HEK293 (cell line): ENCODE results near the gene TP73.

Source experiments
- CTCF ChIA-PET: fragments of 350-600 bp; formaldehyde crosslinking; extraction: SDS; loops from one replicate; lab custom pipeline; 2021; ENCODE audit warnings: antibody characterized with exemption; lab: Yijun Ruan, JAX
- POLR2A ChIA-PET: fragments of 300-600 bp; formaldehyde crosslinking; extraction: SDS; loops from one replicate; lab custom pipeline; 2020; ENCODE audit warnings: antibody characterized with exemption, inconsistent platforms; lab: Yijun Ruan, JAX
- H3K27ac ChIP-seq: fragments of 200-500 bp; sonication (Bioruptor generic); 2 replicates; pipeline ENCODE4 v1.5.1; 2014; ENCODE audit warnings: low read depth, low read length, control low read depth, inconsistent platforms; ENCODE audit errors: extremely low read depth
- H3K36me3 ChIP-seq, 2 experiments: fragments of 200-500 bp in 1 of 2; sonication (Bioruptor generic) in 1 of 2; 1 replicate in 1 of 2; 2 replicates in 1 of 2; pipeline ENCODE4 v1.5.1; 2014 to 2017; ENCODE audit warnings: inconsistent platforms in 2 of 2, low read length in 2 of 2; ENCODE audit not compliant: control insufficient read depth in 2 of 2, insufficient read depth in 1 of 2
- H3K4me1 ChIP-seq: fragments of 200-500 bp; sonication (Bioruptor generic); 2 replicates; pipeline ENCODE4 v1.5.1; 2014; ENCODE audit warnings: mild to moderate bottlenecking, low read length, inconsistent platforms; ENCODE audit not compliant: control insufficient read depth, insufficient read depth
- H3K4me3 ChIP-seq: 2 replicates; pipeline ENCODE4 v1.5.1; 2011; ENCODE audit warnings: low read depth, mild to moderate bottlenecking, control low read depth, low read length, moderate library complexity
- H3K9me3 ChIP-seq: fragments of 200-500 bp; sonication (Bioruptor generic); 2 replicates; pipeline ENCODE4 v1.5.1; 2014; ENCODE audit warnings: low read depth, low read length, inconsistent platforms; ENCODE audit not compliant: control insufficient read depth, insufficient read depth
- CTCF ChIP-seq: fragments of 450-650 bp; formaldehyde crosslinking; IDR thresholded peaks from 2 replicates; pipeline ENCODE4 v1.5.1; 2016; ENCODE audit warnings: missing biosample characterization, missing genetic modification characterization
- GLIS2 ChIP-seq: fragments of 450-650 bp; formaldehyde crosslinking; IDR thresholded peaks from 2 replicates; pipeline ENCODE4 v1.5.1; 2016; ENCODE audit warnings: missing biosample characterization, missing genetic modification characterization
- KLF8 ChIP-seq: fragments of 450-650 bp; formaldehyde crosslinking; IDR thresholded peaks from 2 replicates; pipeline ENCODE4 v1.5.1; 2016; ENCODE audit warnings: missing biosample characterization, missing genetic modification characterization
- SP3 ChIP-seq: fragments of 450-650 bp; formaldehyde crosslinking; IDR thresholded peaks from 2 replicates; pipeline ENCODE4 v1.5.1; 2016; ENCODE audit warnings: missing biosample characterization, missing genetic modification characterization
- ZBTB20 ChIP-seq: fragments of 450-650 bp; formaldehyde crosslinking; IDR thresholded peaks from 2 replicates; pipeline ENCODE4 v1.5.1; 2016; ENCODE audit warnings: missing biosample characterization, missing genetic modification characterization
- ZBTB6 ChIP-seq: fragments of 450-650 bp; formaldehyde crosslinking; IDR thresholded peaks from 2 replicates; pipeline ENCODE4 v1.5.1; 2017; ENCODE audit warnings: missing biosample characterization, missing genetic modification characterization
- ZEB2 ChIP-seq: fragments of 450-650 bp; formaldehyde crosslinking; IDR thresholded peaks from 2 replicates; pipeline ENCODE4 v1.5.1; 2016; ENCODE audit warnings: missing biosample characterization, missing genetic modification characterization
- ZFP37 ChIP-seq: fragments of 450-650 bp; formaldehyde crosslinking; IDR thresholded peaks from 2 replicates; pipeline ENCODE4 v1.5.1; 2016; ENCODE audit warnings: missing biosample characterization, missing genetic modification characterization
- ZIC2 ChIP-seq: fragments of 450-650 bp; formaldehyde crosslinking; IDR thresholded peaks from 2 replicates; pipeline ENCODE4 v1.5.1; 2016; ENCODE audit warnings: missing biosample characterization, missing genetic modification characterization
- ZNF138 ChIP-seq: fragments of 450-650 bp; formaldehyde crosslinking; IDR thresholded peaks from 2 replicates; pipeline ENCODE4 v1.5.1; 2016; ENCODE audit warnings: missing biosample characterization, missing genetic modification characterization, borderline replicate concordance
- ZNF140 ChIP-seq: fragments of 450-650 bp; formaldehyde crosslinking; IDR thresholded peaks from 2 replicates; pipeline ENCODE4 v1.5.1; 2016; ENCODE audit warnings: missing biosample characterization, missing genetic modification characterization
- ZNF146 ChIP-seq: fragments of 450-650 bp; formaldehyde crosslinking; IDR thresholded peaks from 2 replicates; pipeline ENCODE4 v1.5.1; 2016; ENCODE audit warnings: missing biosample characterization, missing genetic modification characterization
- ZNF169 ChIP-seq: fragments of 450-650 bp; formaldehyde crosslinking; IDR thresholded peaks from 2 replicates; pipeline ENCODE4 v1.5.1; 2016; ENCODE audit warnings: missing biosample characterization, missing genetic modification characterization
- ZNF202 ChIP-seq: fragments of 450-650 bp; formaldehyde crosslinking; IDR thresholded peaks from 2 replicates; pipeline ENCODE4 v1.5.1; 2016; ENCODE audit warnings: missing biosample characterization, missing genetic modification characterization, borderline replicate concordance
- ZNF274 ChIP-seq, 2 experiments: fragments of 200-500 bp in 1 of 2; fragments of 450-650 bp in 1 of 2; sonication (Bioruptor generic) in 1 of 2; formaldehyde crosslinking in 1 of 2; IDR thresholded peaks; 2 replicates each; pipeline versions ENCODE4 v1.5.1 to v1.6.1; 2014 to 2016; ENCODE audit warnings: borderline replicate concordance in 1 of 2, inconsistent platforms in 1 of 2, low read length in 1 of 2, missing biosample characterization in 1 of 2, missing genetic modification characterization in 1 of 2
- ZNF292 ChIP-seq: fragments of 450-650 bp; formaldehyde crosslinking; IDR thresholded peaks from 2 replicates; pipeline ENCODE4 v1.5.1; 2016; ENCODE audit warnings: low read depth, missing biosample characterization, missing genetic modification characterization, borderline replicate concordance
- ZNF311 ChIP-seq: fragments of 450-650 bp; formaldehyde crosslinking; IDR thresholded peaks from 2 replicates; pipeline ENCODE4 v1.5.1; 2017; ENCODE audit warnings: missing biosample characterization, missing genetic modification characterization, borderline replicate concordance
- ZNF391 ChIP-seq: fragments of 450-650 bp; formaldehyde crosslinking; IDR thresholded peaks from 2 replicates; pipeline ENCODE4 v1.5.1; 2016; ENCODE audit warnings: low read depth, missing biosample characterization, missing genetic modification characterization, borderline replicate concordance
- ZNF416 ChIP-seq: fragments of 450-650 bp; formaldehyde crosslinking; IDR thresholded peaks from 2 replicates; pipeline ENCODE4 v1.5.1; 2016; ENCODE audit warnings: missing biosample characterization, missing genetic modification characterization
- ZNF449 ChIP-seq: fragments of 450-650 bp; formaldehyde crosslinking; IDR thresholded peaks from 2 replicates; pipeline ENCODE4 v1.5.1; 2017; ENCODE audit warnings: missing biosample characterization, mild to moderate bottlenecking, missing genetic modification characterization, moderate library complexity
- ZNF596 ChIP-seq: fragments of 450-650 bp; IDR thresholded peaks from 2 replicates; pipeline ENCODE4 v1.5.0; 2018; ENCODE audit warnings: missing biosample characterization, mild to moderate bottlenecking, missing genetic modification characterization, moderate library complexity
- ZNF600 ChIP-seq: fragments of 450-650 bp; formaldehyde crosslinking; IDR thresholded peaks from 2 replicates; pipeline ENCODE4 v1.5.1; 2016; ENCODE audit warnings: missing biosample characterization, missing genetic modification characterization
- ZNF610 ChIP-seq: fragments of 450-650 bp; formaldehyde crosslinking; IDR thresholded peaks from 2 replicates; pipeline ENCODE4 v1.5.1; 2016; ENCODE audit warnings: missing biosample characterization, missing genetic modification characterization, borderline replicate concordance
- ZNF654 ChIP-seq: fragments of 450-650 bp; formaldehyde crosslinking; IDR thresholded peaks from 2 replicates; pipeline ENCODE4 v1.5.1; 2016; ENCODE audit warnings: low read depth, missing biosample characterization, missing genetic modification characterization
- ZNF830 ChIP-seq: fragments of 450-650 bp; IDR thresholded peaks from 2 replicates; pipeline ENCODE4 v1.5.0; 2018; ENCODE audit warnings: missing biosample characterization, missing genetic modification characterization, low read depth, mild to moderate bottlenecking, moderate library complexity
- ZSCAN30 ChIP-seq: fragments of 450-650 bp; IDR thresholded peaks from 2 replicates; pipeline ENCODE4 v1.5.1; 2018; ENCODE audit warnings: missing biosample characterization, mild to moderate bottlenecking, missing genetic modification characterization, moderate library complexity
- ZSCAN4 ChIP-seq: fragments of 450-650 bp; formaldehyde crosslinking; IDR thresholded peaks from 2 replicates; pipeline ENCODE4 v1.5.1; 2017; ENCODE audit warnings: missing biosample characterization, missing genetic modification characterization
- ZXDB ChIP-seq: fragments of 450-650 bp; formaldehyde crosslinking; IDR thresholded peaks from 2 replicates; pipeline ENCODE4 v1.5.1; 2016; ENCODE audit warnings: missing biosample characterization, missing genetic modification characterization

Gene TP73

GRCh38 chr1:3703786-3704371, 51.6 kb downstream of the TP73 start:
- CTCF ChIA-PET: no interaction called here
- Histone ChIP-seq H3K4me1 (0 out of 2 replicates have a peak, but pooled peaks cover 2% of the 10 kb centered on the region), H3K9me3 (no peaks in the 10 kb centered on the region), H3K36me3 (peaks cover 0 to 20% of the 10 kb centered on the region in 2 experiments; a peak in 1 of 3 replicates)
- TF ChIP-seq ZEB2 (tag by site-specific recombination) (no peak), KLF8 (tag by site-specific recombination) (no peak), CTCF (tag by site-specific recombination) (no peak), ZNF311 (tag by site-specific recombination) (no peak), ZNF274 (IDR thresholded peaks at IDR 0.05; ENCODE audit: low read length) (no peak), ZNF274 (tag by site-specific recombination; IDR thresholded peaks at IDR 0.05; ENCODE audit: borderline replicate concordance) (no peak), ZSCAN4 (tag by site-specific recombination) (no peak), ZBTB20 (tag by site-specific recombination) (no peak), ZFP37 (tag by site-specific recombination) (no peak), ZNF169 (tag by site-specific recombination) (no peak), ZXDB (no peak), ZNF202 (tag by site-specific recombination) (no peak), ZNF146 (tag by site-specific recombination) (no peak), ZNF416 (no peak), ZNF830 (tag by site-specific recombination) (no peak), ZBTB6 (tag by site-specific recombination) (no peak), ZNF140 (tag by site-specific recombination) (no peak), ZNF610 (tag by site-specific recombination) (no peak), ZSCAN30 (tag by site-specific recombination) (no peak), ZNF292 (tag by site-specific recombination) (no peak)
- TF ChIP-seq, all 188 proteins: peak for 0
- POLR2A ChIA-PET: interaction anchor here (0.5 kb wide), 1 partner anchor 284 kb away, joined by 3 read pairs; no protein-coding TSS in a partner anchor
- Histone ChIP-seq H3K27ac (no peak overlapping the region), H3K4me3 (no peak overlapping the region)

- Histone ChIP-seq H3K4me1 (0 out of 2 replicates have a peak, but pooled peaks cover 2% of the 10 kb centered on the region), H3K36me3 (peaks cover 0 to 30% of the 10 kb centered on the region in 2 experiments; a peak in 1 of 3 replicates), H3K27ac (no peak overlapping the region), H3K4me3 (no peak overlapping the region), H3K9me3 (no peaks in the 10 kb centered on the region)
- CTCF ChIA-PET: no interaction called here
- TF ChIP-seq ZNF596 (no peak), ZNF449 (tag by site-specific recombination) (no peak), ZIC2 (tag by site-specific recombination) (peak; percentile 60), GLIS2 (tag by site-specific recombination) (0 out of 2 replicates have a peak, but pooled peaks have one; percentile 26), ZNF654 (tag by site-specific recombination) (no peak), ZNF138 (tag by site-specific recombination) (no peak), SP3 (no peak), ZNF391 (tag by site-specific recombination) (no peak), ZNF600 (tag by site-specific recombination) (peak; percentile 32; the same call in 1 of the 2 replicates)
- POLR2A ChIA-PET: no interaction called here
These were observed 53.1 kb downstream of the TP73 start for GRCh38 chr1:3705341-3705950.
